GM23248 (cell line): ENCODE results near the gene ZBTB40. TPM values are rescaled to one million over a fixed set of nuclear protein-coding genes. Genes with fewer than 3 reads are reported as not detected.
A peak's percentile ranks its signal among the peaks of the same experiment; 100 is the strongest.

Experiments used
- DNase-seq: peaks from one replicate; pipeline ENCODE4 v3.0.0-alpha.2; 2015
- H2AFZ ChIP-seq: fragments of 200-600 bp; sonication (generic); 2 replicates; pipeline ENCODE4 v1.6.1; 2016; ENCODE audit warnings: antibody characterized with exemption
- H3F3A ChIP-seq: fragments of 200-600 bp; sonication (generic); 2 replicates; pipeline ENCODE4 v1.6.1; 2016; ENCODE audit warnings: mild to moderate bottlenecking, antibody characterized with exemption, mixed run types; ENCODE audit not compliant: insufficient read depth
- H3K27ac ChIP-seq: fragments of 200-600 bp; sonication (generic); 2 replicates; pipeline ENCODE4 v1.5.1; 2016; ENCODE audit warnings: mild to moderate bottlenecking
- H3K27me3 ChIP-seq: fragments of 200-600 bp; sonication (generic); replicated peaks from 2 replicates; pipeline ENCODE4 v1.6.1; 2016; ENCODE audit warnings: mild to moderate bottlenecking; ENCODE audit not compliant: insufficient read depth
- H3K36me3 ChIP-seq: fragments of 200-600 bp; sonication (generic); 2 replicates; pipeline ENCODE4 v1.6.1; 2016; ENCODE audit warnings: low read depth, mild to moderate bottlenecking
- H3K4me1 ChIP-seq: fragments of 200-600 bp; sonication (generic); 2 replicates; pipeline ENCODE4 v1.6.1; 2016; ENCODE audit warnings: mild to moderate bottlenecking; ENCODE audit not compliant: insufficient read depth
- H3K4me2 ChIP-seq: fragments of 200-600 bp; sonication (generic); one replicate; pipeline ENCODE4 v1.6.1; 2016; ENCODE audit warnings: mild to moderate bottlenecking; ENCODE audit not compliant: unreplicated experiment
- H3K4me3 ChIP-seq: fragments of 200-600 bp; sonication (generic); 2 replicates; pipeline ENCODE4 v1.5.1; 2016; ENCODE audit warnings: mild to moderate bottlenecking
- H3K79me2 ChIP-seq: fragments of 200-600 bp; sonication (generic); 2 replicates; pipeline ENCODE4 v1.6.1; 2016; ENCODE audit warnings: mild to moderate bottlenecking; ENCODE audit not compliant: insufficient read depth
- H3K9ac ChIP-seq: fragments of 200-600 bp; sonication (generic); 2 replicates; pipeline ENCODE4 v1.6.1; 2016; ENCODE audit warnings: mild to moderate bottlenecking
- H3K9me2 ChIP-seq: fragments of 200-600 bp; sonication (generic); 2 replicates; pipeline ENCODE4 v1.6.1; 2016; ENCODE audit warnings: mixed run types, mild to moderate bottlenecking, moderate library complexity; ENCODE audit not compliant: insufficient read depth
- H3K9me3 ChIP-seq: fragments of 200-600 bp; sonication (generic); one replicate; pipeline ENCODE4 v1.6.1; 2017; ENCODE audit warnings: low read depth
- H4K20me1 ChIP-seq: fragments of 200-600 bp; sonication (generic); 2 replicates; pipeline ENCODE4 v1.6.0; 2016; ENCODE audit not compliant: insufficient read depth
- EZH2 ChIP-seq: fragments of 200-600 bp; sonication (generic); IDR thresholded peaks from 2 replicates; pipeline ENCODE4 v1.6.1; 2018; ENCODE audit warnings: antibody characterized with exemption, mild to moderate bottlenecking; ENCODE audit not compliant: insufficient read depth, poor library complexity, severe bottlenecking
- EZH2phosphoT487 ChIP-seq: fragments of 200-600 bp; sonication (generic); IDR thresholded peaks from 2 replicates; pipeline ENCODE4 v1.6.1; 2018; ENCODE audit warnings: antibody characterized with exemption, moderate library complexity, mild to moderate bottlenecking, low read depth; ENCODE audit not compliant: insufficient read depth
- WGBS, 2 experiments: methylation state at CpG; one replicate each; pipeline ENCODE4 v1.1.6; 2015 to 2017; ENCODE audit warnings: low lambda C conversion rate in 2 of 2, low coverage in 1 of 2; ENCODE audit errors: missing lambda C conversion rate in 2 of 2; 5-methylcytosine and 5-hydroxymethylcytosine counted together
- in situ Hi-C: fragments of 300-500 bp; cut with MboI; formaldehyde crosslinking; loops from 2 replicates; pipeline ENCODE4 v1.15.0; 2020
- polyA plus RNA-seq: library from polyadenylated mRNA; unstranded; fragments of >200 nt; fragmentation: Nextera tagmentation; extraction: Ambion mirVana; gene quantifications from 2 replicates; pipeline ENCODE4 v1.2.1, GENCODE V29; 2016
- total RNA-seq: library from RNA; depleted of rRNA; stranded (reverse); fragments of >200 nt; shearing (Covaris generic); gene quantifications from 2 replicates; pipeline ENCODE4 v1.2.3, GENCODE V29; 2014

Gene ZBTB40
- total and polyA plus RNA-seq, 2 experiments from 2014 or later: 3.3 to 8.1 TPM

GRCh38 chr1:22531251-22531650, 79.6 kb downstream of the ZBTB40 start:
- Histone ChIP-seq H3K9me3 (no peaks in the 10 kb centered on the region), H3K9me2 (no peaks in the 10 kb centered on the region), H3K9ac (no peak overlapping the region), H3K4me1 (peaks cover 6% of the 10 kb centered on the region), H3K36me3 (no peaks in the 10 kb centered on the region), H3K27ac (no peak overlapping the region), H3K79me2 (no peaks in the 10 kb centered on the region), H3K4me2 (no peak overlapping the region), H3K4me3 (no peak overlapping the region), H4K20me1 (no peaks in the 10 kb centered on the region), H3K27me3 (no peaks in the 10 kb centered on the region), H3F3A (no peaks in the 10 kb centered on the region), H2AFZ (no peak overlapping the region)
- 77 to 84% methylated on average over 6 of the region's 6 CpGs for WGBS, 2 experiments
- in situ Hi-C loops: no loop called here
- TF ChIP-seq EZH2: no peak
- no peak for DNase-seq

GRCh38 chr1:22533244-22533895, 81.7 kb downstream of the ZBTB40 start:
- Histone ChIP-seq H3K9me2 (no peaks in the 10 kb centered on the region), H3K4me3 (no peak overlapping the region), H3K4me2 (no peak overlapping the region), H3K36me3 (no peaks in the 10 kb centered on the region), H4K20me1 (no peaks in the 10 kb centered on the region), H3F3A (no peaks in the 10 kb centered on the region), H2AFZ (no peak overlapping the region), H3K27me3 (no peaks in the 10 kb centered on the region), H3K27ac (no peak overlapping the region), H3K9me3 (no peaks in the 10 kb centered on the region), H3K9ac (no peak overlapping the region), H3K4me1 (peaks cover 6% of the 10 kb centered on the region), H3K79me2 (no peaks in the 10 kb centered on the region)
- no peak for DNase-seq
- 84 to 89% methylated on average over 11 of the region's 11 CpGs for WGBS, 2 experiments
- TF ChIP-seq EZH2 (no peak), EZH2phosphoT487 (no peak)
- in situ Hi-C loops: no loop called here

- Histone ChIP-seq H3K4me1 (peaks cover 6% of the 10 kb centered on the region), H3K36me3 (no peaks in the 10 kb centered on the region), H3K9me2 (no peaks in the 10 kb centered on the region), H4K20me1 (no peaks in the 10 kb centered on the region), H3K9me3 (no peaks in the 10 kb centered on the region), H3F3A (no peaks in the 10 kb centered on the region), H3K27ac (no peak overlapping the region), H3K27me3 (no peaks in the 10 kb centered on the region), H3K79me2 (no peaks in the 10 kb centered on the region), H3K9ac (no peak overlapping the region), H2AFZ (no peak overlapping the region), H3K4me3 (no peak overlapping the region), H3K4me2 (no peak overlapping the region)
- WGBS, 2 experiments: 92 to 99% methylated on average over 4 of the region's 4 CpGs
- DNase-seq: no peak
- TF ChIP-seq EZH2 (no peak), EZH2phosphoT487 (no peak)
- in situ Hi-C loops: no loop called here
Measured at GRCh38 chr1:22534951-22535350, 83.3 kb downstream of the ZBTB40 start.

GRCh38 chr1:22535399-22535798, 83.7 kb downstream of the ZBTB40 start:
- Histone ChIP-seq H2AFZ (no peak overlapping the region), H3K9me3 (no peaks in the 10 kb centered on the region), H3K4me2 (no peak overlapping the region), H3K9ac (no peak overlapping the region), H3F3A (no peaks in the 10 kb centered on the region), H3K9me2 (no peaks in the 10 kb centered on the region), H3K36me3 (no peaks in the 10 kb centered on the region), H4K20me1 (no peaks in the 10 kb centered on the region), H3K27me3 (no peaks in the 10 kb centered on the region), H3K4me1 (peaks cover 5% of the 10 kb centered on the region), H3K4me3 (no peak overlapping the region), H3K27ac (no peak overlapping the region), H3K79me2 (no peaks in the 10 kb centered on the region)
- no peak for DNase-seq
- TF ChIP-seq EZH2: no peak
- TF ChIP-seq EZH2phosphoT487: no peak
- 90 to 91% methylated on average over 6 of the region's 6 CpGs for WGBS, 2 experiments
- in situ Hi-C loops: no loop called here

GRCh38 chr1:22536506-22536905, 84.9 kb downstream of the ZBTB40 start:
- 73 to 79% methylated on average over 7 of the region's 7 CpGs for WGBS, 2 experiments
- H3K27me3 ChIP-seq: no peaks in the 10 kb centered on the region
- H3K9me3 ChIP-seq: no peaks in the 10 kb centered on the region
- H3K4me2 ChIP-seq: no peak overlapping the region
- peak; percentile 49 for DNase-seq
- no peak overlapping the region for H3K9ac ChIP-seq
- no peak overlapping the region for H3K27ac ChIP-seq
- no peak overlapping the region for H2AFZ ChIP-seq
- no peaks in the 10 kb centered on the region for H3K36me3 ChIP-seq
- no peaks in the 10 kb centered on the region for H3K9me2 ChIP-seq
- no peak for TF ChIP-seq EZH2phosphoT487
- no peak for TF ChIP-seq EZH2
- no peak overlapping the region for H3K4me3 ChIP-seq
- no peaks in the 10 kb centered on the region for H3K79me2 ChIP-seq
- no peaks in the 10 kb centered on the region for H4K20me1 ChIP-seq
- in situ Hi-C loops: no loop called here
- no peaks in the 10 kb centered on the region for H3F3A ChIP-seq
- no peaks in the 10 kb centered on the region for H3K4me1 ChIP-seq
